HUES6 (cell line): ENCODE data around the gene NUP50.

ENCODE experiments used
- H3K27ac ChIP-seq: 2 replicates; pipeline ENCODE4 v1.7.0; 2013; ENCODE audit warnings: low read depth, mild to moderate bottlenecking, low read length, inconsistent platforms
- H3K27me3 ChIP-seq: 2 replicates; pipeline ENCODE4 v1.6.1; 2013; ENCODE audit warnings: low read length; ENCODE audit not compliant: control insufficient read depth, insufficient read depth
- H3K36me3 ChIP-seq: 2 replicates; pipeline ENCODE4 v1.6.1; 2013; ENCODE audit warnings: low read length; ENCODE audit not compliant: control insufficient read depth, insufficient read depth
- H3K4me1 ChIP-seq: 2 replicates; pipeline ENCODE4 v1.6.1; 2013; ENCODE audit warnings: low read length; ENCODE audit not compliant: control insufficient read depth, insufficient read depth
- H3K4me3 ChIP-seq: 2 replicates; pipeline ENCODE4 v1.5.1; 2013; ENCODE audit warnings: low read depth, low read length
- H3K9ac ChIP-seq: one replicate; pipeline ENCODE4 v1.6.1; 2013; ENCODE audit warnings: mild to moderate bottlenecking, low read length
- H3K9me3 ChIP-seq: 2 replicates; pipeline ENCODE4 v1.6.1; 2013; ENCODE audit warnings: low read depth, low read length; ENCODE audit not compliant: control insufficient read depth, insufficient read depth

NUP50 gene

DNA sequence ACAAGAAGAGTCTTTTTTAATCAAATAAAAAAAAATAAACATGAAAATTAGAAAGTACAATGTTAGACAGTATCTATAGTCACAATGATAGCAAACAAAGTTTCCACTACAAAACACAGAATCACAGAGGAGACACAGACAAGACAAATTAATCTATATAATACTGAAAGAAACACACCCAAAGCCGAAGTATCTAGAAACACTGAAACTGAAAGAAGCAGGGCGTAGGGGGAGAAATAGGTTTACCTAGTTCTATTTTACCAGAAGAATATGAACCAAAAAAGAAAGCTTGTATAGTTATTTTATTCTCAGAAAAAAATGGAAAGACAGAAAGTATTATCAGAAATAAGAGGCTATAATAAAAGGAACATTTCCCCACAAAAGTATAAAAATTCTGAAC is 27.1 kb upstream of the NUP50 start:
- H3K9ac ChIP-seq, result no peak overlapping the region
- no peak overlapping the region for H3K4me3 ChIP-seq
- H3K27ac ChIP-seq, result no peak overlapping the region
- H3K4me1 ChIP-seq, result no peaks in the 10 kb centered on the region
- H3K9me3 ChIP-seq, result peaks cover 12% of the 10 kb centered on the region
- H3K36me3 ChIP-seq, result peaks cover 21% of the 10 kb centered on the region
- no peaks in the 10 kb centered on the region for H3K27me3 ChIP-seq

DNA sequence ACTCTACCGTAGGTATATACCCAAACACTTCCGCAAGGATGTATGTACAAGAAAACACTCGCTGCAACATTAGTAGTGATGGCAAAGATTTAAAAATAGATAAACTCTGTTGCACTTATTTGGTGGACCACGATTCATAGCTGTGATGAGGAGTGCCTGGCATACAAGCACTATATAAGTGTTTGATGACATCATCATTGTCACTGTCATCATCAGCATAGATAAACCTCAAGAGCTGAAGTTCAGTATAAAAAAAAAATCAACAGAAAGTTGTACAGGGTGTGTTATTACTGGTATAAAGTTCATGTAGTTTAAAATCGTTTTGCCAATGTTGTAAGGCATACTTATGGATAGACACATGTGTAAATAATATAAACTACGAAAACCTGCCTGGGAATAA is 24.0 kb upstream of the NUP50 start:
- no peaks in the 10 kb centered on the region for H3K4me1 ChIP-seq
- H3K27ac ChIP-seq, result no peak overlapping the region
- H3K27me3 ChIP-seq, result no peaks in the 10 kb centered on the region
- H3K36me3 ChIP-seq, result peaks cover 5% of the 10 kb centered on the region
- H3K9me3 ChIP-seq, result peaks cover 4% of the 10 kb centered on the region; the same call in 1 of the 2 replicates
- no peak overlapping the region for H3K4me3 ChIP-seq
- H3K9ac ChIP-seq, result no peak overlapping the region

DNA sequence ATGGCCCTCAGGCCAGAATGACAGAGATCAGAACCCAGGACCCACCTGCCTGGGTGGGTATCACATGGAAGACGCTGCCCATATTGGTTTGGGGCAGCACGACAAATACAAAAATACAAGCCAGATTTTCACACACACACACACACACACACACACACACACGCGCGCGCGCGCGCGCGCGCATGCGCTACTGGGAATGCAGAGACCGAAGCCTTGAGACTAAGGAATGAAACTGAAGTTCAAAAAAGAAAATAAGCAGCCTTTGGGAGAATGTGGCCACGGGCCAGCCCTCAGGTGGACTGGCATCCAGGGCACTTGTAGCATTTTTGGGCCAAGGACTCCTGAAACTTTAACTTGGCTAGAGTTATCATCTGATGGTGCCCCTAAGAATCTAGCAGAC is 21.3 kb upstream of the NUP50 start:
- no peaks in the 10 kb centered on the region for H3K4me1 ChIP-seq
- no peaks in the 10 kb centered on the region; the same call in 1 of the 2 replicates for H3K36me3 ChIP-seq
- no peaks in the 10 kb centered on the region for H3K9me3 ChIP-seq
- H3K27ac ChIP-seq, result no peak overlapping the region
- H3K27me3 ChIP-seq, result no peaks in the 10 kb centered on the region
- no peak overlapping the region for H3K9ac ChIP-seq
- H3K4me3 ChIP-seq, result no peak overlapping the region

DNA sequence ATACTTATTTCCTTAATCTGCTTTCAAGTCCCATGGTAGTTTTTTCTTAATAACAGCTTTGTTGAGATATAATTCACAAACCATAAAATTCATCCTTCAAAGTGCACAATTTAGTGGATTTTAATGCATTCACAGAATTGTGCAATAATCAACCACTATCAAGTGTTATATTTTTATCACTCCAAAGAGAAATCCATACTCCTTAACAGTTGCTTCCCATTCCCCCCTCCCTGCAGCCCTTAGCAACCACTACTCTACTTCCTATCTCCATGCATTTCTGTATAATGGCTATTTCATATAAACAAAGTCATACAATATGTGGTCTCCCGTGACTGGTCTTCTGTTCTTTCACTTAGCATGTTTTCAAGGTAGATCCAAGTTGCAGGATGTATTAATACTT is 18.8 kb upstream of the NUP50 start:
- no peaks in the 10 kb centered on the region for H3K4me1 ChIP-seq
- no peaks in the 10 kb centered on the region for H3K9me3 ChIP-seq
- H3K27ac ChIP-seq, result no peak overlapping the region
- no peak overlapping the region for H3K4me3 ChIP-seq
- peaks cover 7% of the 10 kb centered on the region for H3K36me3 ChIP-seq
- no peak overlapping the region for H3K9ac ChIP-seq
- H3K27me3 ChIP-seq, result no peaks in the 10 kb centered on the region

DNA sequence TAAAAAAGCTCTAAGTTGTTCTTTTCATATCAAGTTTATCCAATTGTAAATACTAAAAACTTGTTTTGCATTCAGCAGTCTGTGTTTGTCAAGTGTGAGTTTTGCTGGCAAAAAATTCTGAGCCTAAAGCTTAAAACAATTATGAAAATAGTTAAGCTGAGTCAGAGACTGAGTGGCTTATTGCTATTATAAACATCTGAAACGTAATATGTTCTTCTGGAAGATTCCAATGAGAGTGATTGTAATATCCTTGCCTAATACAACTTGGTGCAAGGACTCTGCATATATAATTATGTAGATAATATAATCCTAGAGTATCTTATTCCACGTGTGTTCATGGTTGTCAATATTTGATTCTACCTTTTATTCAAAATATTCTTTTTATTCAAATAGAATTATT is 14.1 kb upstream of the NUP50 start:
- H3K27me3 ChIP-seq, result no peaks in the 10 kb centered on the region
- H3K4me1 ChIP-seq, result no peaks in the 10 kb centered on the region
- no peaks in the 10 kb centered on the region for H3K9me3 ChIP-seq
- H3K4me3 ChIP-seq, result no peak overlapping the region
- H3K36me3 ChIP-seq, result peaks cover 27% of the 10 kb centered on the region
- no peak overlapping the region for H3K27ac ChIP-seq
- no peak overlapping the region for H3K9ac ChIP-seq

DNA sequence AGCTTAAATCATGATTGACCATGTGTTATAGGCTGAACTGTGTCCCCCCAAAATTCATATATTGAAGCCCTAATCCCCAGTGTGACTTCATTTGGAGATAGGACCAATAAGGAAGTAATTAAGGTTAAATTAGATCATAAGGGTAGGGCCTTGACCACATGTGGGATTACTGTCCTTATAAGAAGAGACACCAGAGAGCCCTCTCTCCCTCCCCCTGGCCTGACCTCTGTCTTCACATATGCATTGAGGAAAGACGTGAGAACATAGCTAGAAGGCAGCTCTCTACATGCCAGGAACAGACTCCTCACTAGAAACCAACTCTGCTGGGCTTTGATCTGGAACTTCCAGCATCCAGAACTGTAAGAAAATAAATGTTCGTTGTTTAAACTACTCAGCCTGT is 13.6 kb upstream of the NUP50 start:
- Histone ChIP-seq H3K9me3 (no peaks in the 10 kb centered on the region), H3K27me3 (no peaks in the 10 kb centered on the region), H3K27ac (no peak overlapping the region), H3K9ac (no peak overlapping the region), H3K4me3 (no peak overlapping the region), H3K36me3 (peaks cover 30% of the 10 kb centered on the region), H3K4me1 (no peaks in the 10 kb centered on the region)

DNA sequence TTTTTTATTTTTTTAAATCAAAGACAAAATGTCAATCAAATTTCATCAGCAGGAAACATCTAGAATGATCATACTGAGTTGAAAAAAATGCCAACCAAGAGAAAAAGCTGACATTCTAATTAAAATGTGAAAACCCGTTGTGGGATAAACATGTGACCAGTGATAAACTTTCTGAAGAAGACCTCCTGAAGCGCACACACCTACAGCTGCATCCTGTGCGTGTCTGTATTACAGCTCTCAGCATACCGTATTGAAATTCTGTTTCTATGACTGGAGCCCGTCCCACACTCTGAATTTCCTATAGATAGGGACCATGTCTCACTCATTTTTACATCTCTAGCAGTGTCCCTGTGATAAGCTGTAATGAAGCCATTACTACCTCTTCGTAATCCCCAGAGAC is 12.2 kb upstream of the NUP50 start:
- no peaks in the 10 kb centered on the region for H3K9me3 ChIP-seq
- H3K36me3 ChIP-seq, result peaks cover 38% of the 10 kb centered on the region
- H3K4me3 ChIP-seq, result no peak overlapping the region
- no peaks in the 10 kb centered on the region; the same call in 1 of the 2 replicates for H3K4me1 ChIP-seq
- no peak overlapping the region for H3K27ac ChIP-seq
- H3K27me3 ChIP-seq, result no peaks in the 10 kb centered on the region
- H3K9ac ChIP-seq, result no peak overlapping the region

DNA sequence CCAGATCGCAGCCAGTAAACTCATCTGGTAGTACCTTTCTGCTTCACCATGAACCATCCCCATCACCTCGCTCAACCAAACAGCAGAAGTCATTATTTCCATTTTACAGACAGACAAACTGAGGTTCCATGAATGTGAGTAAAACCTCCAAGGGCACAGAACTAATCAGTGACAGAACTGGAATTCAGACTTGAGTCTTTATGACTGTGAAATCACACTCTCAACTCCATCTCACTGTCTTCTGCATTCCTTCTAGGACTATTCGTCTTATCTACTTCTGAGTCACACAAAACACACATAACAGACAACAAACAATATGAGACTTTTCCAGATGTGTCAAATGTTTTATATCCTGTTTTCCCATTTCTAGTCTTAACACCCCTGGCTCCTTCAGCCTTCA is 9.3 kb upstream of the NUP50 start:
- Histone ChIP-seq H3K9ac (no peak overlapping the region), H3K27ac (no peak overlapping the region), H3K4me1 (peaks cover 14% of the 10 kb centered on the region; the same call in 1 of the 2 replicates), H3K27me3 (no peaks in the 10 kb centered on the region), H3K4me3 (no peak overlapping the region), H3K36me3 (peaks cover 47% of the 10 kb centered on the region), H3K9me3 (no peaks in the 10 kb centered on the region)

DNA sequence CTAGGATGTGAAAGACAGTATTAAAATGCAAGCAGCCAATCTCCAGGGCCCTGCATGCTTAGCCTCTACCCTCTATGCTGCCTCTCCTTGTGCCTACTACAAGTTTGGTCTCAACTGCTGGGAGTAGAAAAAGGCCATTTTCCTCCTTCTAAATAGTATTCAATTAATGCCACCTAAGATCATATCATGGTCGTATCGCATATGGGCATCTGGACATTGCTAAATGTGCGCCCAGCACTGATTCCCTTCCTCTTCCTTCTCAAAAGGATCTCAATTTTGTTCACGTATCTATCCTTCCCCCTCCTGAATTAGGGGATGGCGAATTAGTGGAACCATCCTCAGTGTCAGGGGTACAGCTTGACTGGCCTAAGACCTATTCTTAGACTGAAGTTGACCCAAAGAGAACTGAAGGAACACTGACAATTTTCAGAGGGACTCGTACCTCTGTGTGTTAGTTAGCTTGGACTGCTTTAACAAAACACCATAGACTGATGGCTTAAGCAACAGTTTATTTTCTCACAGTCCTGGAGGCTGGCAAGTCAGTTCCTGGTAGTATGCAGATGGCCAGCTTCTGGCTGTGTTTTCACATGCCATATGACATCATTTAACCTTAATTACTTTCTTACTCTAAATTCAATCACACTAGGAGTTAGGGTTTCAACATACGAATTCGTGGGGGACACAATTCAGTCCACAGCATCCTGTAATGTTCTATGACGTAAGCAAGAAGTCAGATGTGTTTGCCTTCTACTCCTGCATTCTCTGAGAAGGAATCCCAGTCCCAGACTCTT is 8.5 kb upstream of the NUP50 start:
- peaks cover 23% of the 10 kb centered on the region for H3K4me1 ChIP-seq
- H3K4me3 ChIP-seq, result no peak overlapping the region
- no peaks in the 10 kb centered on the region for H3K27me3 ChIP-seq
- H3K9ac ChIP-seq, result no peak overlapping the region
- H3K9me3 ChIP-seq, result no peaks in the 10 kb centered on the region
- H3K27ac ChIP-seq, result no peak overlapping the region
- peaks cover 44% of the 10 kb centered on the region for H3K36me3 ChIP-seq

DNA sequence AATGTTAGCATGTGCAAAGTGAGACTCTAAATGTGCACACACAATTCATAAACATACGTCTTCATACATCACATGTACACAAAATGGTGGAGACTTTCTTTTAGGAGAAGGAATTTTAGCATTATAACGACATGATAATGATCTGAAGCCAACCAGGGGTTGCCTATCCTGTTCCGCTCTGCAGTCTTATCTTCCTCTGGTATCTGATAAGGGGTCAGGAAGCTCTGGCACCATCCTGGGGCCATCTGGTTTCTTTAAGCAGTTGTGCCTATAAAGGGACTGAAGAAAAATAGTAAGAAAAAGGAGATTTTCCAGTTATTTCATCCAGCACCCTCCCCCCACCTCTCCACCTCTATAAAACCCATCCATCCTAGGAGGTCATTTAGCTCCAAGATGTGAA is 5.8 kb upstream of the NUP50 start:
- Histone ChIP-seq H3K36me3 (peaks cover 36% of the 10 kb centered on the region), H3K27me3 (no peaks in the 10 kb centered on the region), H3K9ac (peak overlapping the region; percentile 25), H3K4me1 (peaks cover 38% of the 10 kb centered on the region), H3K4me3 (no peak overlapping the region), H3K27ac (no peak overlapping the region; the same call in 1 of the 2 replicates), H3K9me3 (no peaks in the 10 kb centered on the region)

DNA sequence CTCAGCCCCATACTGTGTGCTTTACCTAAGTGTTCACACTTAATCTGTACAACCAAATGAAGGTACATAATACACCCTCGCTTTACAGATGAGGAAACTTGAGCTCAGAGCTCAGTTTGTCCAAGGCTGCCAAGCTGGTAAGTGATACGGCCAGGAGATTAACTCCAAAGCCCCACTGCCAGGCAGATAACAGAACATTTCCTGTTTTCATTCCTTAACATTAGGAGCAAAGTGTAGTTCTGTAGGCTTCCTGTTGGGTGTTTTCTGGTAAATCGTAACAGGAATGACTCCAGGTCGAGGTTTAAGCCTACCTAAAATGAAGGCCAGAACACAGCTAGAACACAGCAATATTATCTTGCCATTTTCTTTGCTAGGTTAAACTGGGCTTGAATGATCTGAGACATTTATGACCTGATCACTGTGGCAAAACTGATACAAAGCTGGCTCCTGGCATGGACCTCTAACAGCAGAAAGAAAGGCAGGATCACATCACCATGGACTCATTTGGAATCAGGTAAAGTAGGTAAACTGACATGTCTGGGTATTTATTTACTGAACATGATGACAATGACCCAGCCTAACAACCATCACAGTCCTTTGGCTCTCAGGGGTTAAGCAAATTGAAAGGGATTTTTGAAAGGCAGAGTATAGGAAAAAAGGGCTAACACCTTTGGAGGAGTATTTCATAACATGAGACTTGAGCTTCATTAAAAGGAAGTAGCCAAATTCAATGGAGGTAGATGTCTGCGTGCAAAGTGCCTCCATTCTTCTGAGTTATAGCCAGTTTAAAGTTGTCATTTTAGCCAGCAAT is 3.9 kb upstream of the NUP50 start:
- Histone ChIP-seq H3K4me3 (no peak overlapping the region; the same call in 1 of the 2 replicates), H3K9me3 (no peaks in the 10 kb centered on the region), H3K27me3 (no peaks in the 10 kb centered on the region), H3K27ac (peak overlapping the region; percentile 10; the same call in 1 of the 2 replicates), H3K4me1 (peaks cover 38% of the 10 kb centered on the region), H3K36me3 (peaks cover 30% of the 10 kb centered on the region), H3K9ac (peak overlapping the region; percentile 12)
